Measurements from ENCODE around the gene CHD1L.
A peak's percentile ranks its signal among the peaks of the same experiment; 100 is the strongest.
"Not testable (repeated sequence)": the region's sequence is repeated elsewhere in the genome, so short reads cannot be mapped to it uniquely, and the experiment has no call there.

Gene CHD1L

DNA sequence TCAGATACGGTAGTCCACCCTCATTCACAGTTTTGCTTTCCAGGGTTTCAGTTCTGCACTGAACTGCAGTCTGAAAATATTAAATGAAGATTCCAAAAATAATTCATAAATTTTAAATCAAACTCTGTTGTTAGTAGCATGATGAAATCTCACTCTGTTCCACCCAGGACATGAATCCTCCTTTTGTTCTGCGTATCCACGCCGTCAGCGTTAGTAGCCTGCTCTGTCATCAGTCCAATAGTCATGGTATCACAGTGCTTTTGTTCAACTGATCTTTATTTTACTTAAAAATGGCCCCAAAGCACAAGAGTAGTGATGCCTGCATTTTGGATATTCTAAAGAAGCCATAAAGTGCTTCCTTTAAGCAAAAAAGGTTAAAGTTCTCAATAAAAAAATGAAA is 23.9 kb downstream of the CHD1L start:
- DNase-seq (ENCODE audit: low spot score): no peak

DNA sequence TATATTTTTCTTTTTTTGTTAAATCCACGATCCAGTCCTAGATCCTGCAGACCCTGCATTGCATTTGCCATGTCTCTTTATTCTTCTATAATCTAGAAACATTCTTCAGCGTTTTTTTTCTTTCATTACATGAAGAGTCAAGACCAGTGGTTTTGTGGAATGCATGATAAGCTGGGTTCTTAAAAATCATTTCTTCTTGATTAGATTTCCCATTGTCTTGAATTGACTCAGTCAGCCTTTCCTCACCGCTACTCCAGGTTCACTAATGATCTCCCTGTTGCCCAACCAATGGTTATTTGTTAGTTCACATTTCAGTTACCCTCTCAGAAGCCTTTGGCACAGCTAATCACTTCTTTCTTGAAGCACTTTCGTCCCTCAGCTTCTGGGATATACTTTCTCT is 25.2 kb downstream of the CHD1L start:
- DNase-seq (ENCODE audit: low spot score): no peak

DNA sequence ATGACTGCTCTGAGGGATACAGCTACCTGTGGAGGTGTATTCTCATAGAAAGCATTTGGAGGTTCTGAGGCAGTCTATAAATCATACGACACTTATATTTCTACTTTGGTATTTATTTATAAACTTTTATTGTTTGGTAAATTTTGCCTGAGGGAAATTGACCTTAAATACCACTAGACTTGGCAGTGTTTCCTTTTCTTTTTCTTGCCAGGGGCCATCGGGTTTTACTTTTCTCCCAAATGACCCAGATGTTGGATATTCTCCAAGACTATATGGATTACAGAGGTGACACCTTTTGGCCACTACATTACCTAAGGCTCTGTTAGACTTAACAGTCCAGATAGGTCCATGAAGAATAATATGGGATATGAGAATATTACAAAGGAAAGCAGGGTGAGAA is 28.2 kb downstream of the CHD1L start:
- no peak for DNase-seq (ENCODE audit: low spot score)

DNA sequence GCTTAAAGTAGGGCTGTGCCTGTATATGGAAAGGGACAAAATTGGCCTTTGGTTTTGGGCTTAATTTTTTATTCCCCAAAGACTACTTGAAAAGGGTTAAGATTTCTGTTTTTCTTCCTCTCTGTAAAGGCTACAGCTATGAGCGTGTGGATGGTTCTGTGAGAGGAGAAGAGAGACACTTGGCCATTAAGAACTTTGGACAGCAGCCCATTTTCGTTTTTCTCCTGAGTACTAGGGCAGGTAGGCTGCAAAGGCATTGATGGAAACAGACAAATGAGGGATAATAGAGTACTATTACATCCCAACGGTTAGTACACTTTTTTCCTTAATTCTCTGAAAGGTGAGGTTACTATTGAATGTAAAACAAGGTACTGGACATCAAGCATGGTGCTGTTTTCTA is 29.6 kb downstream of the CHD1L start:
- no peak for DNase-seq (ENCODE audit: low spot score)

DNA sequence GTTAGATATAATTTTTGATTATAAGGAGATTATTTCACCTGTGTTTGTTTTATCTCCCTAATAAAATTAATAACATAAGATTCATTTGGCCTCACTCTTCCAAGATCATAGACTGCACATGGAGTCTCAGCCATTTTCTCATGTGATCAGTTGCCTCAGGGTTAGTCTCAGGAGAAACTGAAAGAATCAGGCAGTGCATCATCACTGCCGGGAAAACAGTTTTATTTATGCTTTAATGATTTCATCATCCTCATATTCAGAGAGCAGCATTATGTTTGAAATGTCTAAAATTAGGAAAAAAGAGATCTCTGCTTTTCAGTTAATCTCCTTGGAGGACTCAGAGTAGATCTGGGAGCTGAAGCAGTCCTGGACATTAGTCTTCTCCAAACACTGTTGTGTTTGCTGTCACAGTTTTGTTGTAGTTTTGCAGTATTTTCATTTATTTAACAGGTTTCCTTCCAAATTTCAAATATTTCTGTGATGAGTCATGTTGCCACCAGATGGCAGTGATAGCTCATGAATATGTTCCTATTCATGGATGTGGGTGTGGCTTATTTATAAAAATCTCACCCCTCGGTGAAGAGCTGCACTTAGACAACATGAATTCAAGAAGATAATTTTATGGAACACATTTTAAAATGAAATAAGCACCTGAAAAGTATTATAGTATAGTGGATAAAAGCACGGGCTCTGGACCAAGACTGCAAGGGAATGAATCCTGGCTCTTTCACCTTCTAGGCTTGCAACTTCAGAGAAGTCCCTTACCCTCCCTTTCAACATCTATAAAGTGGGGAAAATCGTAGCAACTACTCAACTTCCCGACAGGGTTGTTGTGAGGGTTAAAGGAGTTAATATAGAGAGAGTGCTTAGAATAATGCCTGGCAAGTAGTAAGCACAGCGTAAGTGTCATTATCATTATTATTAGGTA is 31.2 kb downstream of the CHD1L start:
- peak; percentile 57 for DNase-seq (ENCODE audit: low spot score)

DNA sequence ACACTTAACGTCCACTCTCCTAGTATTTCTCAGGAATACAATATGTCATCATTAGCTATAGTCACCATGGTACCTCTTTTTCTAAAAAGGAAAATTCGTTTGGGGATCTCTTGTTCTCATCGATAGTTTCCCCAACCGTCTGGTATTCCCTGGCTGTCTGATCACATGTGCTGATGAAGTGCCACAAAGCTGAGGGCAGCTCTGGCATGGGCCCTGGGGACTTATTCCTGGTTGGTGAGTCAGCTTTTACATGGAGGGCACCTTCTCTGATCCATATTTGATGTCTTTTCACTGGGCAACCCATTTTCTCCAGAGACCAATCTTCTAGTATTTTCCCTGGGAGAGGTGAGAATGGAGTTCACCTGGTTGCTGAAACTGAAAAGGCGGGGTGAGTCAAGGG is 39.5 kb downstream of the CHD1L start:
- no peak for DNase-seq (ENCODE audit: low spot score)

DNA sequence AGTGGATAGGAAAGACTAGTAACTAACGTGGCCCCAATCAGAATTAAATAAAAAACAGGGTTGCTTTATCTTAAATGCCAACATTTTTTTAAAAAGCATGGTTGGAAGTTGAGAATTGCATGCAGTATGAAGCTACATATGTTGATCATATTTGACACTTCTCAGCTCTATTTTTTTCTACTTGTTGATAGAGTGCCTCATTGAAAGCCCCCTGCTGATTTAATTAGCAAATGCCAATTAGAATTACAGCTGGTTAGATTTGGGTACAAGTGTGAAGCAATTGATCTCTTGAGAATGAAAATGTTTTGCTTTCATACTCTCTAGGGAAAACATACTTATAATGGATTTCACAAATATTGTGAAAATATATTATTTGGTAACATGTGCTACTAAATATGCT is 40.5 kb downstream of the CHD1L start:
- no peak for DNase-seq (ENCODE audit: low spot score)

DNA sequence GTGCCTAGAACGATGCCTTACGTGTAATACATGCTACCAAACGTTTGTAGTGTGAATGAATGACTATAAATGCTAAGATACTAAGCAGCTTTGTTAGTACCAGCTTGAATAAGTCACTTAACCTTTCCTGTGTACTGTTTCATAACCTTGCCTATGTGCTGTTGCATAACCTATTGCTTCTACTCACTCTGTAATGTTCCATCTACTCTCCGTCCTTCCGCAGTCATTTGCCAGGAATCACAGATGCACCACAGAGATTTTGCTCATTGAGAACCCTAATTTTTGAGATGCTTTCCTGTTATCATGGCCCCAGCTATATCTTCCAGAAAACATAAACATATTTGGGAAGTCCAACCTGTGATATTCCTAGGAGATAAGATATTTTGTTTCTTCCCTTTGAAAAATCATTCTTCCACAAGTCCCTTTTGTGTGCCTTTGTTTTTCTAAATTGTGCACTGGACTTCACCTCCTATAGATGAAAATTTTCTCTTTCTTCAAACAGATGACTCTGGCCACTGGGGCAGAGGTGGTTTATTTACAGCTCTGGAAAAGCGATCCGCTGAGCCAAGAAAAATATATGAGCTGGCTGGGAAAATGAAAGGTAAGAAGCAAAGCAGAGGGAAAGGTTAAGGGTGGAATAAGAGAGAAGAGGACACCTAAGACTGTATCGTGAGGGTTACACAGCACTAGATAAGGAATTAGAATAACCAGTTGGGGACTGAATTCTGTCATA is 44.8 kb downstream of the CHD1L start:
- DNase-seq (ENCODE audit: low spot score): no peak

DNA sequence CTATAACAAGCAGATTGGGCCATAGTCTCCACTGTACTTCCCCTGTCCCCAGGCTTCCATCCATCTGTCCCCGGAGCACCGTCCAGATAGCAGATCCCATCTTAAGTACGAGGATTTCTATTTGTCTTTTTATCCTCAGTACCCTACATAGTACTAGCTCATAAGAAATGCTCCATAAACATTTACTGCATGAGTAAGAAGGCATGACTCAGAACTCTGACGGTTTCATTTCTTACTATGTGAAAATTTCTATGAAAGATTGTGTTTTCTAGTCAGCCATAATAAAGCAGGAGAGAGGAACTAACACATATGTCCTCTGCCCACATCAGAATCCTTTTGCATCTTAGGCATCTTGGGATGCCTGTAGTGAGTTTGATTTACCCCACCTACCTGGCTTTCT is 49.5 kb downstream of the CHD1L start:
- DNase-seq (ENCODE audit: low spot score): no peak

DNA sequence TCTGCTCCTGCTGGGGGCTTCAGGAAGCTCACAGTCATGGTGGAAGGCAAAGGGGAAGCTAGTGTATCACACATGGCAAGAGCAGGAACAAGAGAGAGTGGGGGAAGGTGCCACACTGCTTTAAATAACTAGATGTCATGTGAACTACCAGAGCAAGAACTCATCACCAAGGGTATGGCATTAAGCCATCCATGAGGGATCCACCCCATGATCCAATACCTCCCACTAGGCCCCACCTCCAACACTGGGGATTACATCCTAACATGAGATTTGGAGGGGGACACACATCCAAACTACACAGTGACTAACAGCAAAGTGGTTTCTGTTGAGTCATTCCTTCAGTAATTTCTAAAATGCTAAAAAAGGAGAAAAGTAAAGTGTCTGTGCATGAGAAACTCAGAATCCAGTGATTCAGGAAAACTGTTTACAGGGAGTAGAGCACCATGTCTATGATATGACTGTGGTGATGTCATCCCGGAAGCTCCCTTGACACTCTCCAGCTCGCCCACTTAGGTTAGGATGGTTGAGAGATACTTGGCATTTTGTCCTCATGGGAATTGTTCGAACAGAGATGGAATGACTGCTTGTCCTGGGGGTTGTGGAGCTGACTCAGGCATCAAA is 50.3 kb downstream of the CHD1L start:
- no peak for DNase-seq (ENCODE audit: low spot score)

DNA sequence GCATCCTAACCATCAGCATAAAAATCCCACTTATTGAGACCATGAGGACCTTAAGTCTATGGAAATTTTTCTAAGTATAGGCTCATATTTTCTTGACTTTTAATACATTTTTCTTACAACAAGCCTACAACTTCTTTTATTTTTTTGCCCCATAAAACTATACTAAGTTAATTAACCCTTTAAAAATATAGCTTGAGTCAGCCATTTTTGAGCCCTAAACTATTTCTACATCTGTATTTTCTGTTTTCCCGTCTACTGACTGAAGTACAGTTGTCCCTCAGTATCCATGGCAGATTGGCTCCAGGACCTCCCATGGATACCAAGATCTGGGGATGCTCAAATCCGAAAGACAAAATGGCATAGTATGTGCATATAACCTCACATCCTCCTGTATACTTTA is 55.0 kb downstream of the CHD1L start:
- DNase-seq (ENCODE audit: low spot score): no peak

DNA sequence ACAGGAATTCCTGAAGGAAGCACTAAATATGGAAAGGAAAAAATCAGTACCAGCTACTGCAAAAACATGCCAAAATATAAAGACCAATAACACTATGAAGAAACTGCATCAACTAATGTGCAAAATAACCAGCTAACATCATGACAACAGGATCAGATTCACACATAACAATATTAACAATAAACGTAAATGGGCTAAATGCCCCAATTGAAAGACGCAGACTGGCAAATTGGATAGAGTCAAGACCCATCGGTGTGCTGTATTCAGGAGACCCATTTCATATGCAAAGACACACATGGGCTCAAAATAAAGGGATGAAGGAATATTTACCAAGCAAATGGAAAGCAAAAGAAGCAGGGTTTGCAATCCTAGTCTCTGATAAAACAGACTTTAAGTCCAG is 63.3 kb downstream of the CHD1L start:
- DNase-seq (ENCODE audit: low spot score): not testable (repeated sequence)

DNA sequence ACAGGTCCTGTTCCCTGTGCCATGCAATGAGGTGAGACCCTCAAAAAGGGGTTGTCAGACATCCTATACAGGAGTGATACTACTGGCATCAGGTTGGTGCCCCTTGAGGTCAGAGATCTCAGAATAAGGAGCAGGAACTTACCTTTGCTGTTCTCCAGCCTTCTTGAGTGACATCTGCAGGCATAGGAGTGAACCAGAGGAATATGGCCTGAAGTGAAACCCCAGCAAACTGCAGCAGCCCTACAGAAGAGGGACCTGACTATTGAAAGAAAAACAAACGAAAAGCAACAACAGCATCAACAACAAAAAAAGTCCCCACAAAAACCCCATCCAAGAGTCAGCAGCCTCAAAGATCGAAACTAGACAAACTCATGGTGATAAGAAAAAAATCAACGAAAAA is 74.5 kb downstream of the CHD1L start:
- DNase-seq (ENCODE audit: low spot score): no peak

DNA sequence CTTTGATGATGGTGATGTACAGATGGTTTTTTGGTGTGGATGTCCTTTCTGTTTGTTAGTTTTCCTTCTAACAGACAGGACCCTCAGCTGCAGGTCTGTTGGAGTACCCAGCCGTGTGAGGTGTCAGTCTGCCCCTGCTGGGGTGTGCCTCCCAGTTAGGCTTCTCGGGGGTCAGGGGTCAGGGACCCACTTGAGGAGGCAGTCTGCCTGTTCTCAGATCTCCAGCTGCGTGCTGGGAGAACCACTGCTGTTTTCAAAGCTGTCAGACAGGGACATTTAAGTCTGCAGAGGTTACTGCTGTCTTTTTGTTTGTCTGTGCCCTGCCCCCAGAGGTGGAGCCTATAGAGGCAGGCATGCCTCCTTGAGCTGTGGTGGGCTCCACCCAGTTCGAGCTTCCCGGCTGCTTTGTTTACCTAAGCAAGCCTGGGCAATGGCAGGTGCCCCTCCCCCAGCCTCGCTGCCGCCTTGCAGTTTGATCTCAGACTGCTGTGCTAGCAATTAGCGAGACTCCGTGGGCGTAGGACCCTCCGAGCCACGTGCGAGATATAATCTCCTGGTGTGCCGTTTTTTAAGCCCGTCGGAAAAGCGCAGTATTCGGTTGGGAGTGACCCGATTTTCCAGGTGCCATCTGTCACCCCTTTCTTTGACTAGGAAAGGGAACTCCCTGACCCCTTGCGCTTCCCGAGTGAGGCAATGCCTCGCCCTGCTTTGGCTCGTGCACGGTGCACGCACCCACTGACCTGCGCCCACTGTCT is 84.6 kb downstream of the CHD1L start:
- DNase-seq (ENCODE audit: low spot score): not testable (repeated sequence)

DNA sequence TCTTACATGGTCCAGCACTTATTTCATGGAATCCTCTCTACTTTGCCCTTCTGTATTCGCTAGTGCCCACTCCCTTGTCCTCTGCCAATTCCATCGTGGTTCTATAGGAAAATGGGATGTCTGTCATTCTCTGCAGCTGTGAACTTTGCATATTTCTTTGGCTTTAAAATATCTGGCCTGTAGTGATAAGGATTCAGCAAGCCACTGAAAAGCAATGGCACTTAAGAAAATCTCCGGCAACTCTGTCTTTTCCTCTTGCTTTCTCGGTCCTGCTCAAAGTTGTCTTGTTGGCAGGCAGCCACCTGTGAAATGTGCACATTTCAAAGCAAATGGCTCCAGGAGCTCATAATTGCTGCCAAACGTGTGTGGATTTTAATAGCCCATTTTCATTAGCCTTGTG is 91.8 kb downstream of the CHD1L start:
- DNase-seq (ENCODE audit: low spot score): no peak

DNA sequence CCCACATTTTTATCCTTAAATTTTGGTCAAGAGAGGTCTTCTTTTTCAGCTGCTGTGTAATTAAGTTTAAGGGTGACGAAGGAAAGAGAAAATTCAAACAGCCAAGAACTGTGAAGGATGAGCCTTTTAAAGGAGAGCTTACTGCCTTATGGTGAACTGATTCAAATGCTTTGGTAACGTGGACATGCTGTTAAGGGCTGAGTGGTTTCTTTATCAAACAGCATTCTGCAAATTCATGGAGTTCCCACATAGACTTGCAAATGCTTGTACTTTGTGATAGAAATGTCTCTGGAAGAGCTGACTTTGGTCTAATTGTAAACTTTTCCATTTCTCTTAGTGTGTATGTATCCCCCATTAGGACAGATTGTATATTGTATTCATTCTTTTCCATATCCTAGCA is 93.8 kb downstream of the CHD1L start:
- DNase-seq (ENCODE audit: low spot score): no peak

DNA sequence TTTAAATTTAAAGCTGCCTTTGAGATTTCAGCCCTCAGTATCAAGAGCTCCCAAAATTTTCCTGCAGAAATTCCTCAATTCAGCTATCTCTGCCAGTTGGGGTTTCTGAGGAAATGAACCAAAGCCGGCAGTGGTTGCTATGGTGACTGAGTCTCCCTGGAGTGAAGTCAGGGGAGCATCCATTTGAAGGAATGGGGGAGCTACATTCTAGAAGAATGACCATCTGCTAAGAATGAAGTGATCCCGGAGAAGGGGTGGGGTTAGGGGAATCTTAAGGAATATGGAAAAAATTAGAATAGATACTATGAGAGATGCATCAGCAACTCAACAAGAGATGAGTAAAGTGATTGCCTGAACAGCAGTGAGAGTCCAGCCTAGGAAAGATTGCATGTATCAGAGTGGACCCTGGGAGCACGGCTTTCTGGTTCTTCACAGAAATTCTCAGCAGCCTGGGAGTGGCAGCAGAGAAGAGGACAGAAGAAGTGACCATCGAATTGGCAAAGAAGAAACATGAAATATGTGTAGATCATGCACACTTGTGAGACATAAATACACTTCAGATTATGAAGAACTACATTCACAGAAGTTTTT is 94.7 kb downstream of the CHD1L start:
- no peak for DNase-seq (ENCODE audit: low spot score)

DNA sequence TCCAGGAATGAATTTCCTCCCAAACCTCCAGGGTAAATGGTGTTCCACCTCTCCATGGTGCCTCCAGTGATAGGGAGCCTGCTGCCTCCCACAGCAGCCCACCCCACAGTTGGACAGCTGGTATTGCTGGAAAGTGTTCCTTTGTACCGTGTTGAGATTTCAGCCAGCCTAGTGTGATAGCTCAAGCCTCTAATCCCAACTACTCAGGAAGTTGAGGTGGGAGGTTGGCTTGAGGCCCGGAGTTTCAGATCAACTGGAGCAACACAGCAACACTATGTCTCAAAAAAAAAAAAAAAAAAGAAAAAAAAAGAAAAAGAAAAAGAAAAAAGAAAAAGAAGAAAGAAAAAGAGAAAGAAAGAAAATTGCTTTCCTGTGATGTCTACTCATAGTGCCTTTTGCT is 96.1 kb downstream of the CHD1L start:
- DNase-seq (ENCODE audit: low spot score): no peak

DNA sequence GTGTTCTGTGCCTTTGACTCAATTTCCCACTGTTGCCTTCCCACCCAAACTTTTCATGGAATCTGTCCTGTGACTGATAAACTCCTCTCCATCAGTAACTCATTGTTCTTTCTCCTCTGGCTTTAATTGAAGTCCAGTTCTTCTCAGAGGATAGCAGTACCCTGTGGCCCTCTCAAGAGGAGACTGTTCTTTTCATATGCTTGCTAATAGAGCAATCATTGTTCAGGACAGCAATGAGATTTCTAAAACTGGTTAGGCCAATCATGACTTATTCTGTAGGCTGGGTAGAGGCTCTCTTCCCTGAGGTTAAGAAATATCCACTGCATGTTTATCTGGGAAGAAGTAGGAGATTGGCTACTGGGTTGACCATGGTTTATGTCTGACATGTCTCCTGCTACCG is 98.8 kb downstream of the CHD1L start:
- no peak for DNase-seq (ENCODE audit: low spot score)
